ENCODE results near the gene FIBP. TPM values are rescaled to one million over a fixed set of nuclear protein-coding genes. Genes with fewer than 3 reads are reported as not detected.

FIBP gene
- total and polyA plus RNA-seq, 2 of the 8 experiments (the other 6 are each of a cell fraction or from before 2014, with no cell fraction given), result 74.3 to 173 TPM

DNA sequence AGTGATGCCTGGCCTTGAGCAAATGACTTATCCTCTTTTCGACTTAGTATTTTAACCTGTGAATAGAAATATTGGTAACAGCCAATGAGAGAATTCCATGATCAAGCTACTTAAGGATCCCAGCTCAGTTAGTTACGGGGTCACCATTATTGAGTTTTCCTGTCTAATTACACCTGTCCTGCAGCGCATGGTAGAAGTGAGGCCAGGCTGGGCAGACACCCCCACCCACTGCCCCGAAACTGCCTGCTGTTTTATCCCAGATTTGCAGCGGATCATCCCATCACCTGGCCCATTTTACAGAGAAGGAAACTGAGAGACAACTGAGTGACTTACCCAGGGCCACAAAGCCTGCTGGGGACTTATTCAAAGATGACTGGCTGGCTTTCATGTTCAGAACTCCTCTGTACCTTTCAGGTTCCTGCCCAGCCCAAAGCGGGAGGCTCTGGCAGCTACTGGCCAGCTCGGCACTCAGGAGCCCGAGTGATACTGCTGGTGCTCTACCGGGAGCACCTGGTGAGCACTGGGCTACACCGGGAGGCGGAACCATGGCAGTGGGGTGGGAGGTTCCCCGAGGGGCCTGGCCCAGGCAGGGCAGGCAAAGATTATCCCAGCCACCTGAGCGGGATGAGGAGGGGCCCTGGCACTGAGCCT lies 26.6 kb downstream of the FIBP start:
- H3K79me2 ChIP-seq (ENCODE audit: control insufficient read depth in 1 of 2, insufficient read depth in 2 of 2, low read length in 2 of 2), result peaks cover under 1 to 14% of the 10 kb centered on the region in 2 experiments; a peak in 3 of 4 replicates

More for the DNA sequence above, 26.6 kb downstream of the FIBP start:
- Histone ChIP-seq H3K18ac (ENCODE audit: extremely low read depth, low read length) (no peak overlapping the region), H3K36me3 (ENCODE audit: control insufficient read depth in 2 of 4, insufficient read depth in 4 of 4, low read length in 3 of 4) (peaks cover 5 to 17% (median 14%) of the 10 kb centered on the region in 4 experiments), H3K9me3 (ENCODE audit: insufficient read depth in 2 of 2, low read depth in 1 of 2, low read length in 1 of 2) (no peaks in the 10 kb centered on the region), H4K8ac (ENCODE audit: extremely low read depth, insufficient read depth, low read length) (no peak overlapping the region), H2BK20ac (ENCODE audit: low read length) (no peak overlapping the region), H3K23ac (ENCODE audit: insufficient read length) (no peak overlapping the region), H3K27me3 (replicated peaks in 1 of 4; ENCODE audit: control insufficient read depth in 3 of 4, extremely low read depth in 1 of 4, insufficient read depth in 3 of 4, low read length in 3 of 4) (no peaks in the 10 kb centered on the region), H2BK12ac (ENCODE audit: low read depth, low read length) (peak overlapping the region; percentile 43; the same call in 1 of the 2 replicates), H2AFZ (ENCODE audit: low read length) (no peak overlapping the region), H2AK5ac (ENCODE audit: low read depth, low read length) (no peak overlapping the region), H2BK120ac (replicated peaks; ENCODE audit: low read depth, low read length) (no peak overlapping the region), H3K27ac (ENCODE audit: low read depth, low read length) (no peak overlapping the region), H2BK5ac (ENCODE audit: low read depth, low read length) (no peak overlapping the region), H2BK15ac (ENCODE audit: low read length) (0 out of 2 replicates have a peak overlapping the region, but pooled peaks have one; percentile 3), H4K20me1 (replicated peaks in 1 of 2; ENCODE audit: control insufficient read depth in 1 of 2, insufficient read depth in 2 of 2, low read length in 2 of 2) (peaks cover 2 to 4% of the 10 kb centered on the region in 2 experiments), H3K4me1 (replicated peaks in 1 of 4; ENCODE audit: control insufficient read depth in 3 of 4, insufficient read depth in 4 of 4, low read length in 3 of 4) (peaks cover 0 to 10% (median 6%) of the 10 kb centered on the region in 4 experiments; a peak in 5 of 7 replicates), H3K79me1 (ENCODE audit: low read depth, low read length) (peaks cover under 1% of the 10 kb centered on the region; the same call in 1 of the 2 replicates), H3K4me3 (ENCODE audit: extremely low read depth in 1 of 4, insufficient read depth in 2 of 4, low read depth in 3 of 4, low read length in 4 of 4) (peak overlapping the region; percentile 75 to 95 (median 82)), H3K56ac (replicated peaks; ENCODE audit: insufficient read length, low read depth, low read length) (no peak overlapping the region), H4K5ac (ENCODE audit: insufficient read length, low read depth, low read length) (no peak overlapping the region), H3K9ac (replicated peaks in 1 of 4; ENCODE audit: extremely low read depth in 1 of 4, low read depth in 3 of 4, low read length in 3 of 4) (peak overlapping the region; percentile 35 to 97 (median 84)), H3K4ac (replicated peaks; ENCODE audit: insufficient read length, low read depth, low read length) (no peak overlapping the region), H3K14ac (ENCODE audit: insufficient read length) (no peak overlapping the region), H3K4me2 (ENCODE audit: insufficient read depth in 1 of 2, low read depth in 2 of 2, low read length in 2 of 2) (peak overlapping the region; percentile 95 to 97), H4K91ac (replicated peaks; ENCODE audit: insufficient read length, low read length) (no peak overlapping the region), H3K23me2 (ENCODE audit: low read depth, low read length) (peaks cover 17% of the 10 kb centered on the region)
- ChIA-PET CTCF (ENCODE audit: partially characterized antibody) (interaction anchor here (0.6 to 9.9 kb wide), 15 partner anchors 8 to 161 kb away, joined by 3 to 191 read pairs (median 6); partner anchors contain the start of genes CCDC85B, CTSW, EFEMP2 and FIBP), POLR2A (ENCODE audit: partially characterized antibody) (interaction anchor here (0.6 to 39.7 kb wide), 10 partner anchors 6 to 158 kb away, joined by 3 to 1071 read pairs (median 10); partner anchors contain the start of genes CCDC85B, CFL1, CTSW and EFEMP2)
- WGBS, 2 experiments (ENCODE audit: extremely low coverage in 1 of 2, insufficient coverage in 1 of 2, insufficient read length in 1 of 2, insufficient replicate concordance in 2 of 2, low coverage in 1 of 2, low lambda C conversion rate in 2 of 2, missing lambda C conversion rate in 1 of 2), result 86% methylated on average over 13 of the region's 13 CpGs; no CpG with 5 or more reads in 1 of the 2 experiments
- TF ChIP-seq TAF1 (IDR thresholded peaks at IDR 0.05; ENCODE audit: low read depth, low read length) (0 out of 2 replicates have a peak, but pooled peaks have one; percentile 18), JUN (IDR thresholded peaks at IDR 0.05; ENCODE audit: low read depth, low read length) (no peak)
- DNase-seq (ENCODE audit: low read depth in 1 of 2, low spot score in 2 of 2), result no peak
- FAIRE-seq, result no peak
